Measurements from ENCODE around the gene ALDH6A1.

ALDH6A1 gene

DNA sequence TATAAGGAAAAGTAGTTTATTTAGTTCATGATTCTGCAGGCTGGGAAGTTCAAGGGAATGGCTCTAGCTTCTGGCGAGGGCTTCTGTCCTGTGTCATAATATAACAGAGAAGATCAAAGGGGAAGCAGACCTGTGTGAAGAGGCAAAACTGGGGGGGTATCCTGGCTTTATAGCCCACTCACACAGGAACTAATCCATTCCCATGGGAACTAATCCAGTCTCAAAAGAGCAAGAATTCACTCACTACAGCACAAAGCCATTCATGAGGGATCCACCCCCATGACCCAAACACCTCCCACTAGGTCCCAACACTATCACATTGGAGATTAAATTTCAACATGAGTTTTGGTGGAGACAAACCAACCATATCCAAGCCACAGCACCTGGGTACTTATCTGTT is 6.9 kb downstream of the ALDH6A1 start:
- H3K27ac ChIP-seq: no peak overlapping the region
- TF ChIP-seq, protein P1, sequence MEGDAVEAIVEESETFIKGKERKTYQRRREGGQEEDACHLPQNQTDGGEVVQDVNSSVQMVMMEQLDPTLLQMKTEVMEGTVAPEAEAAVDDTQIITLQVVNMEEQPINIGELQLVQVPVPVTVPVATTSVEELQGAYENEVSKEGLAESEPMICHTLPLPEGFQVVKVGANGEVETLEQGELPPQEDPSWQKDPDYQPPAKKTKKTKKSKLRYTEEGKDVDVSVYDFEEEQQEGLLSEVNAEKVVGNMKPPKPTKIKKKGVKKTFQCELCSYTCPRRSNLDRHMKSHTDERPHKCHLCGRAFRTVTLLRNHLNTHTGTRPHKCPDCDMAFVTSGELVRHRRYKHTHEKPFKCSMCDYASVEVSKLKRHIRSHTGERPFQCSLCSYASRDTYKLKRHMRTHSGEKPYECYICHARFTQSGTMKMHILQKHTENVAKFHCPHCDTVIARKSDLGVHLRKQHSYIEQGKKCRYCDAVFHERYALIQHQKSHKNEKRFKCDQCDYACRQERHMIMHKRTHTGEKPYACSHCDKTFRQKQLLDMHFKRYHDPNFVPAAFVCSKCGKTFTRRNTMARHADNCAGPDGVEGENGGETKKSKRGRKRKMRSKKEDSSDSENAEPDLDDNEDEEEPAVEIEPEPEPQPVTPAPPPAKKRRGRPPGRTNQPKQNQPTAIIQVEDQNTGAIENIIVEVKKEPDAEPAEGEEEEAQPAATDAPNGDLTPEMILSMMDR (conservative IDR thresholded peaks at IDR 0.05): no peak
- TF ChIP-seq ZFX (IDR thresholded peaks at IDR 0.05): no peak

DNA sequence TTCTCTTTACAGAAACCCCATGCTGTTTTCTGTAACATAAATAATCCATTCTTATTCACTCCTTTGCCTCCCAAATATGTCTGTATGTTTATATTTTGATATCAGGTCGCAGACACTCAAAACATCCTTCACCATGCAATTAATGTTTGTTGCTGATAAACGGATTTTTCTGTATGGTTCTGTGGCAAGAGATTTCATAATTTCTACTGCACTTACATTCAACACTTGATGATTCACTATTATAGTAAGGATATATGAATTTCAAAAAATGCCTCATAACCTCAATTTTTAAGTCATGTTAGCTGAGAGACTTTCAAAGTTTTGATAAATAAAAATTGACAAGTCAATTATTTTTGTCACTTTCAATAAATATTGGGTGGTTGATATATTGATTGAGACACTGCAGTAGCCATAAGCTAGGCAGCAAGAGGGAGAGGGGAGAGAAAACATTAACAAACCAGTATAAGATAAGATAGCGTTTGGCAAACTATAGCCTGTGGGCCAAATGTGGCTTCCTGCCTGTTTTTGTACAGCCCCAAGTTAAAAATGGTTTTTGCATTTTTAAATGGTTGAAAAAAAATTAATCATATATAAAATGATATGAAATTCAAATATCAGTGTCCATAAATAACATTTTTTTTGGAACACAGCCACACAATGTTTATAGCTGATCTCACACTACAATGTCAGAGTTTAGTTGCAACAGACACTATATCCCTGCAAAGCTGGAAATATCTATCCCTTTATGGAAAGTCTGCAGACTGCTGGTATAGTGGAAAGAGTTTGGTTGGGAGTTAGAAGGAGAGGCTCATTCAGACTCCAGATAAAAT is 18.3 kb downstream of the ALDH6A1 start:
- TF ChIP-seq, protein P1 (conservative IDR thresholded peaks at IDR 0.05): no peak
- TF ChIP-seq ZFX (IDR thresholded peaks at IDR 0.05): no peak
- H3K27ac ChIP-seq: no peak overlapping the region

DNA sequence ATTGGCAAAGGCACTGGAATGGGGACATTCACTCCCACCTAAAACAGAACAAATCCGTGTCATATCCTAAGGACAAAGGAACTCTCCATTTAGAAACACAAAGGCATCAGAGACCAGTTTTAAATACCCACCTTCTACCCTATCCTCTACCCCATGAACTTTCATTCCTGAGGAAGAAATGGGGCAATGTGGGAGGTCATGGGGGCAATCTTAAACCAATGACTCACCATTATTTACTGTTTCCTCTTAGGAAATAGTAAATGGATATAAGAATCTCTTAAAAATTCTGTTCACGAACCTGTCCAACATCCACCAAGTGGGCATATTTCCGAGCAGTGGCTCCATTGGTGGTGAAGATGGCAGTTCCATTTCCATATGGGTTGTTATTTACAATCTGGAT is 19.4 kb downstream of the ALDH6A1 start:
- no peak for TF ChIP-seq ZFX (IDR thresholded peaks at IDR 0.05)
- TF ChIP-seq, protein P1 (conservative IDR thresholded peaks at IDR 0.05): no peak

DNA sequence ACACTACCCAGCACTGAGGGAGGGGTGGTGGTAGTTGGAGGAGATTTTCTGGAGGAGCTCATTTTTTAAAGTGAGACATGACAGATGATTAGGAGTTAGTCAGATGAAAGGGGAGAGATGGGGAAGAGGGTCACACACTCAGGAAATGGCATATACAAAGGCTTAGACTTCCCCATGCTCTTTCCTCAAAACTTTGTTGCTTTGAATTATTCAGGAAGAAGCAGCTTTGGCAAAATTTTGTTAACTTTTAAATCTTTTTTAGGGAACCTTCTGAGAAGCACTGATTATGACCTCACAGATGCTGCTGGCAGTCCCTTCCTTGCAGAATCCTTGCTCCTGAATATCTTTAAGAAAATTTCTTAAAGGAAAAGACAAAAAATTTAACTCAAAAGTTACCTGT is 19.8 kb downstream of the ALDH6A1 start:
- no peak for TF ChIP-seq ZFX (IDR thresholded peaks at IDR 0.05)
- TF ChIP-seq, protein P1 (conservative IDR thresholded peaks at IDR 0.05): no peak
- H3K27ac ChIP-seq: no peak overlapping the region

More for the DNA sequence above, 19.4 kb downstream of the ALDH6A1 start:
- no peak overlapping the region for H3K27ac ChIP-seq

DNA sequence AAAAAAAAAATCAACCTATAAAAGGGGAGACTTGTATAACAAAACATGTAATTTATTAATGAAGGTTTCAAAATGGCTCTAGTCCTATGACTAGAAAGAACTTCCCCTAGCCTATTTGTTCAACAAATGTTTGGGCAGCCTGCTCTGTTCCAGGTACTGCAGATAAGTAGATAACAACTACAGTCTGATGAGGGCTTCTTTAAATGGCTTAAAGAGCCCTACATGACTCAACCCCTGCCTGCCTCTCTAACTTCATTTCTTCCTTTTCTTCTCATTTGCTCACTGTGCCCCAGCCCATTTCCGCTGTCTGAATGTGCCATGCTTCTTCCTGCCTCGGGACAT is 21.5 kb downstream of the ALDH6A1 start:
- H3K27ac ChIP-seq: no peak overlapping the region
- TF ChIP-seq, protein P1 (conservative IDR thresholded peaks at IDR 0.05): no peak
- no peak for TF ChIP-seq ZFX (IDR thresholded peaks at IDR 0.05)

DNA sequence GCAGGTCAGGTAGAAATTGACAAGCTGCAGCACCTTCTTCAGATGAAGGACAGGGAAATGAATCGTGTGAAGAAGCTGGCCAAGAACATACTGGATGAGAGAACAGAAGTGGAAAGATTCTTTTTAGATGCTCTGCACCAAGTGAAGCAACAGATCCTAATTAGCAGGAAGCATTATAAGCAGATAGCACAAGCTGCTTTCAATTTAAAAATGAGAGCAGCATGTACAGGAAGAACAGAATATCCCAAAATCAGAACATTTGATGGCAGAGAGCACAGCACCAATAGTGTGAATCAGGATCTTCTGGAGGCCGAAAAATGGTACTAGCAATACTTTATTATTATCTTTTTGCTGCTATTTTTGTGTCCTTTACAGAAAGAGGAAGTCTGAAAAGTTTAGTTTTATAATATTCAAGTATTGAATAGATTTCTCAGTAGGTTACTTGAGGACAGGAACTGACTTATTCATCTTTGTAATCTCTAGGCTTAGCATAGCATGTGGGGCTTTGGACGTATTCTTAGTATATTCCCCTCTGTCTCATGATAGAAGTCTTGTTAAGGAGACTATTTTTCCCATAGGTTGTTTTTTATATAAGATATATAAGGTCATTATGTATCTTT is 34.3 kb downstream of the ALDH6A1 start:
- H3K27ac ChIP-seq: no peak overlapping the region
- TF ChIP-seq, protein P1 (conservative IDR thresholded peaks at IDR 0.05): no peak
- no peak for TF ChIP-seq ZFX (IDR thresholded peaks at IDR 0.05)

DNA sequence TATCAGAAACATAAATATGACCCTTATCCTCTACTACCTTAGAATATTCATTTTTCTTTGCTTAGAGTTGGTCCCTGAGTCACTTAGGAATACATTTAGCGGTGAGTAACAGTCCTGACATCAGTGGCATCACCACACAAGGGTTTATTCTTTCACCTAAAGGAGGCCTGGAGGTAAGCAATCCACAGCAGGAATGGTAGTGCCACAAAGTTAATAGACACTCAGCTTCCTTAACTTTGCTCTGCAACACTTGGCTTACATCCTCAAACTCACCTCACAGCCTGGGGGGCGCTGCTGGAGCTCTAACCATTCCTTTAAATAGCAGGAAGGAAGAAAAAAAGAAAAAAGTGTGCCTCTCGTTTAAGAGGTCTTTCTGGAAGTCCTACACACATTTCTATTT is 36.0 kb downstream of the ALDH6A1 start:
- H3K27ac ChIP-seq: no peak overlapping the region
- no peak for TF ChIP-seq ZFX (IDR thresholded peaks at IDR 0.05)
- TF ChIP-seq, protein P1 (conservative IDR thresholded peaks at IDR 0.05): no peak
